Lung microvascular endothelial cell (primary cell): ENCODE measurements around the gene FYN. TPM values are rescaled to one million over a fixed set of nuclear protein-coding genes. Genes with fewer than 3 reads are reported as not detected.

Experiments used
- DNase-seq, 2 donors: peaks; one replicate each; pipeline versions ENCODE4 v3.0.0 to v3.0.0-alpha.2; 2010; ENCODE audit warnings: low read depth in 2 of 2
- total RNA-seq: library from RNA; depleted of rRNA; stranded (reverse); fragments of >200 nt; gene quantifications from 2 replicates; pipeline ENCODE4 v1.2.1, GENCODE V29; 2014

Gene FYN
- total RNA-seq, 1 donor from 2014 or later: 77.0 TPM

DNA sequence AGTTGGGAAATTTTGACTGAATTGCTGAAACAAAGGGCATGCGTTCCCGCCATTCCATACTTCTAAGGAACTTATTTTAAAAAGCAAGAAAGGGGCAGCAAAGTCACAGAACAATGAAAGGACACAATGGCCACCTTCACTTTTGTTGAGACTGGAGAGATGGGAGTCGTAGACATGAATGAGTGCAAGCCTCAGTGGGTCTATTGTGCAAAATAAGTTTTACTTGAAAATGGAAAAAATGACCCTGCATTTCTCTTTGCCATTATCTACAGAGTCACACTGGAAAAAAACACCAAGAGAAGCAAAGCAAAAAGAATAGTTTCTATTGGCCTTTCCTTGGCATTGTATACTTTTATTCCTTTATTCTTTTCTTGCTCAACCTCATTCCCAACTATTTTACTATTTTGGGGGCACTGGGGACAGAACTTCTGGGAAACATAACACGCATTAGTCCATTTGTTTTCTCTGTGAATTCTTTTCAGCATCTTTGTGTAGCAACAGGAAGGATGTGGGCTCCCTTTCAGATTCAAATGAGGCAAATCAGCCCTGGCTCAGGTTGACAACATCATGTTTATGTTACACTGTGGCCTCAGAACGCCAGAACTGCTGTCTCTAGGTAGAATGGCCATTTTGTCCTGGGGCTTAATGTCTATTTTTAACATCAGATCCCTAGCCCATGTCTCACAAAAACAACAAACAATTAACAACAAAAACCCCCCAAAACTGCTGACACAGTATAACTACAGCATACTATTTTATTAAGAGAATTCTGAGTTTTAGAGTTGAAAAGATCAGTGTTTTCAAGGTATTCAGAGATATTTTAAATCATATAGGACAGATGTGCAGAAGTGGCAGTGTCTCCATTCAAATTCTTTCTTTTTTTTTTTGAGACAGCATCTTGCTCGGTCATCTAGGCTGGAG lies 122.2 kb downstream of the FYN start:
- DNase-seq: peak; percentile 80 to 92

DNA sequence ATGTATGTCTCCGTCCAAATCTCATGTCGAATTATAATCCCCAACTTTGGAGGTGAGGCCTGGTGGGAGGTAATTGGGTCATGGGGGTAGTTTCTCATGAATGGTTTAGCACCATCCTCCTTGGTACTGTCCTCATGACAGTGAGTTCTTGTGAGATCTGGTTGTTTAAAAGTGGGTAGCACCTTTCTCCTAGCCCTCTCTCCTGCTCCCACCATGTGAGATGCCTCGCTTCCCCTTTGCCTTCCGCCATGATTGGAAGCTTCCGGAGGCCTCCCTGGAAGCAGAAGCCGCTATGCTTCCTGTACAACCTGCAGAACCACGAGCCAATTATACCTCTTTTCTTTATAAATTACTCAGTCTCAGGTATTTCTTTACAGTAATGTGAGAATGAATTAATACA lies 123.1 kb downstream of the FYN start:
- no peak for DNase-seq

- peak; percentile 50 to 91 for DNase-seq
These were observed 125.0 kb downstream of the FYN start for GRCh38 chr6:111748231-111748647.

DNA sequence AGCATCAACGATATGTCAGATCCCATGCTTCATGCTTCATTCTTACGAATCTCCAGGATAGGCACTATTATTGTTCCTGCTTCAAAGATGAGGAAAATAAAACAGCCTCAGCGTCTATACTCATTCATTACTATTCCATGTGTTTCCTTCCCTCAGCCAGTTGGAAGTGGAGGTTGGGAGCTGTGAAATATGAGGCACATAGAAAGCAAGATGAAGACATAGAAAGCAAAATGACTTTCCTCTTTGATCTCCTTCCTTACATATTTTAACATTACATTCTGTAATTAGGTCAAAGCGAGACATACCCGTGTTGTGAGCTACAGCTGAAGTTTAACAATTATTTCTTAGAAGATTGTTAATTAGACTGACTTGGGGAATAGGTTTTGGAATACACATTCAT lies 125.4 kb downstream of the FYN start:
- DNase-seq: peak in 1 of 2 donors; percentile 80

- DNase-seq: no peak
These were observed 125.9 kb downstream of the FYN start for GRCh38 chr6:111747396-111747795.

DNA sequence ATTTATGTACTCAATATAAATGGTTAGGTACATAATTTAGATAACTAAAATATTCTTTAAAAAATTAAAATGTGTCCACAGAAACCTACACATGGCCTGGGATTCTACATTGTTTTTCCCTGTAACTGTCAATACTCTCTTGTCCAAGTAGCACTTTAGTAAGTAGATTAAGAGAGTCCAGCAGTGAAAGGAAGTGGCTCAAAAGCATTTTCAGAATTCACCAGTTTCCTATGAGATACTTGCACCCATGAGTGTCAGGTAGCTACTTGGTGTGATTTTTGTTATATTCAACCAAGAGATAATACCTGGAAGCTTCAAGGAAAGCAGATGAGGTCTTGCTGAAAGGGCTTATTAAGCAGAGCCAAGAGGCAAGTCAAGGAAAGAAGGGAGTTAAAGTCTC lies 126.3 kb downstream of the FYN start:
- DNase-seq: peak in 1 of 2 donors; percentile 53

DNA sequence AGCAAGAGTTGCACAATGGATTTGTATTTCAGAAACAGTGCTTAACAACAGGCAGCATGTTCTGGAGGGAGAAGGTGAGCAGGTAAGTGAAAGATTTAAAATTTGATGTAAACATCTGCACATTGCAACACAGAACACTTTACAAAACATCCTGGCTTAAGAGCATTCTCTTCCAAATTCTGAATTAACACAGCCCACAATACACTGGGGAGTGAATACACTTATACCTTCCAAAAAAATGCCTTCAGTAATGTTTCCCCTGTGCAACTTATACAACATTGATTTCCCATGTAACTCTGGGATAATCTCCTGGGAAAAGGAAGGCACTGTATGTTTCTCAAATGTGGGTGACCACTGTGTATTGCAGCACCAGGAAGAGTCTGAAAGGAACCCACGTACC lies 127.6 kb downstream of the FYN start:
- no peak for DNase-seq

GRCh38 chr6:111745186-111745585 lies 128.1 kb downstream of the FYN start:
- no peak for DNase-seq

GRCh38 chr6:111743862-111744692 lies 129.2 kb downstream of the FYN start:
- peak in 1 of 2 donors; percentile 35 for DNase-seq

- no peak for DNase-seq
These were observed 129.9 kb downstream of the FYN start for GRCh38 chr6:111743360-111743759.

DNA sequence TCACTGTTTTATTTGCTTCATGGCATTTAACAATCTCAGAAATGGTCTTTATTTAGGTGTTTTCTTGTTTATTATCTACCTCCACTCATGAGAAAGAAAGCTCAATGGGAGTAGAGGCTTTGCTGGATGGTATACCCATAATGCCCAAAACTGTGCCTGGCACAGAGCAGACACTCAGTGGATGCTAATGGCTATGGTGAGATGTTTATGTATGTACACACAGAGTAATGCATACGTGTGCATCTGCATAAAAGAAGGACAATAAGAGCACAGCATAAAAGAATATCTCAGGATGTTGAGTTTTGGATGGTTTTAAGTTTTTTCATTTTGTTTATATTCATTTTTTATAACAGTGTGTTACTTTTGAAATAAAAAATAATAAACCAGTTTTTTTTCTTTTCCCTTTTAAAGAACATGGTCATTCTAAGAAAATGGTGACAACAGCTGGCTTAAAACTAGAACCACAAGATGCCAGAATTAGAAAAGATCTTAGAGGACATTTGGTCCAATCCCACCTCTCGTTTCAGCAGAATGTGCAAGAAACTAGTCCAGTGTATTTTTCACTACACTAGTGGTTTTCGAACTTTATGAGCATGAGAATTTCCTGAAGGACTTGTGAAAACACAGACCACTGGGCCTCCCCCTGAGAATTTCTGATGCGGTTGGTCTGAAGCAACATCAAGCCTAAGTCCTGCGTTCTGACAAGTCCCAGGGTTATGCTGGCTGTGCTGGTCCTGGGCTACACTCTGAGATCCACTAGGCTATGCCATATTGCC lies 131.9 kb downstream of the FYN start:
- DNase-seq: no peak

GRCh38 chr6:111740506-111740905 lies 132.7 kb downstream of the FYN start:
- DNase-seq: no peak

- no peak for DNase-seq
These were observed 134.0 kb downstream of the FYN start for GRCh38 chr6:111739257-111739696.

DNA sequence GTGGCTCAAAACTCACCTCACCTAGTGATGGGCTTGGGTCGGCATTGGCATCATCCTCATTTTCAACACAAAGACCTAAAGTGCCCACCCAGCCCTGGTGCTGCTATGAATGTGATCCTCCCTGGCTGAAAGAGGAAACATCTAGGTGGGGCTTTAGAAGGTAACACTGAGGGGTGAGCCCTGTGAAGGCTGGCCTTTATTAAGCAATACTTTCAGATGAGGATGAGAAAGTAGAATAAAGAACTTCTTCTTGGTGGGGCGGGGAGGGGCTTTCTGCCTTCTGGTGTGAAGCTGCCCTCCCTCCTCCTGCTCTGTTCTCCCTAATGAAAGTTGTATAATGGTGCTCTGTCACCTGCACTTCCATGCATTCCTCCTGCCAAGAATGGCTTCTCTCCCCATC lies 134.6 kb downstream of the FYN start:
- DNase-seq: no peak

DNA sequence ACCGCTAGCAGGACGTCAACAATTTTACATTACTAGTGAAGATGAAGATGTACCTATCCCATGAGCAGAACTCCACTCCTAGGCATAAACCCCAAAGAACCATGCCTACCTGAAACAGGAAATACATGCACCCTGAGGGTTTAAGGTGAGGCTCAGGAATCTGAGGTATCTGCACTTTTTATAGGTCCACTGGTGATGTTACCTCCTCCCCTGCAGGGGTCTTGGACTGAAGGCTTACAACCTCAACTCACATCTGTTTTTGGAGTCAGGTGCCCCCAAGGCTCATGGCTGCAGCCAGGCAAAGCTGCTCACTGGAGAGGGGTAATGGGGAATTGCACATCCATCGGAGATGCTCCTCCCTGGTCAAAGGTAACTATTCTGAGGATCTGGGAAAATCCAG lies 135.1 kb downstream of the FYN start:
- no peak for DNase-seq

GRCh38 chr6:111737065-111737521 lies 136.2 kb downstream of the FYN start:
- DNase-seq: no peak

DNA sequence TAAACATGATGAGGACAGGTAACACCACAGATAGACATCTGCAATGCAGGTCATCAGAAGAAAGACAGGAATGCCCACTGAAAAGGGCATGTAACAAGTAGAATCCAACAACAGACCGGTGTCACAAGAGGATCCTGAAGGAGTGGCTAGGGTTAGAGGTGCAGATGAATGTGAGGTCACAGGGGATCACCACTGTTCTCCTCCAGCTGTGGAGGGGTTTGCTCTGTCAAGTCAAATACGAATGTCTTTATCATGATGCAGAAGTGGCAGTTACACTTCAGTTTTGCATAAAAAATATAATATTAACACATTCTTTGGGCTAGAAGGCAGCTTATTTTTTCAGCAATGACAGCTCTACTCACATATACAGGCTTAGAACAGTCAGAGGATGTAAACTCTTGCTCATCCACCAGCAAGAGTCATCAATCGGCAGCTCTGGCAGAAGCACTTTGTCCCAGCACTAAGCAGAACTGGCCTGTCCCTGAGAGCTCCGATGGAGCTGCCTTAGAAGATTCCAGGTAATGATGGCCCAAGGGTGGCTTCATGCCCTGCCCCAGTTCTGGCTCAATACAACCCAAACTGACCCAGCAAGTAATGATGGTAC lies 137.1 kb downstream of the FYN start:
- no peak for DNase-seq

- DNase-seq: peak in 1 of 2 donors; percentile 45
These were observed 138.9 kb downstream of the FYN start for GRCh38 chr6:111734068-111735061.

GRCh38 chr6:111732390-111732789 lies 140.9 kb downstream of the FYN start:
- DNase-seq: no peak
